GM23338 (cell line): ENCODE results near the gene FOXD4L5.
"Not testable (repeated sequence)": the region's sequence is repeated elsewhere in the genome, so short reads cannot be mapped to it uniquely, and the experiment has no call there.

ENCODE experiments used
- CREB1 ChIP-seq: fragments of 250-450 bp; sonication (Bioruptor Pico); IDR thresholded peaks from 2 replicates; pipeline ENCODE4 v1.5.0; 2020; ENCODE audit warnings: low read depth, mild to moderate bottlenecking, moderate library complexity
- CTCF ChIP-seq, 2 experiments: fragments of 200-600 bp in 1 of 2; sonication (generic) in 1 of 2; conservative IDR thresholded peaks; 2 replicates each; pipeline versions ENCODE4 v1.5.1 to v1.6.1; 2016 to 2017; ENCODE audit warnings: antibody characterized with exemption in 2 of 2, low read depth in 2 of 2, mild to moderate bottlenecking in 2 of 2, moderate library complexity in 1 of 2
- EZH2 ChIP-seq: fragments of 200-600 bp; sonication (generic); IDR thresholded peaks from one replicate; pipeline ENCODE4 v1.8.0; 2017; ENCODE audit warnings: antibody characterized with exemption, mild to moderate bottlenecking, low read depth; ENCODE audit not compliant: unreplicated experiment
- EZH2phosphoT487 ChIP-seq: fragments of 200-600 bp; sonication (generic); IDR thresholded peaks from one replicate; pipeline ENCODE4 v1.8.1; 2018; ENCODE audit warnings: antibody characterized with exemption; ENCODE audit not compliant: unreplicated experiment
- JUNB ChIP-seq: IDR thresholded peaks from one replicate; pipeline ENCODE4 v1.6.1; 2016; ENCODE audit warnings: antibody characterized with exemption; ENCODE audit not compliant: unreplicated experiment
- NANOG ChIP-seq: IDR thresholded peaks from 2 replicates; pipeline ENCODE4 v1.6.1; 2016; ENCODE audit warnings: antibody characterized with exemption, borderline replicate concordance
- POLR2AphosphoS5 ChIP-seq: IDR thresholded peaks from 2 replicates; pipeline ENCODE4 v1.6.1; 2016; ENCODE audit warnings: antibody characterized with exemption, low read depth
- STAT1 ChIP-seq: IDR thresholded peaks from one replicate; pipeline ENCODE4 v1.6.1; 2016; ENCODE audit warnings: antibody characterized with exemption; ENCODE audit not compliant: unreplicated experiment
- ZNF114 ChIP-seq: fragments of 250-450 bp; sonication (Bioruptor Pico); IDR thresholded peaks from 2 replicates; pipeline ENCODE4 v1.5.0; 2020; ENCODE audit warnings: mild to moderate bottlenecking, moderate library complexity
- ZNF331 ChIP-seq: fragments of 250-450 bp; sonication (Bioruptor Pico); IDR thresholded peaks from 2 replicates; pipeline ENCODE4 v1.5.0; 2020; ENCODE audit warnings: low read depth, mild to moderate bottlenecking, moderate library complexity
- TF ChIP-seq, protein P1 (sequence below): IDR thresholded peaks from one replicate; pipeline ENCODE4 v1.6.1; 2018; ENCODE audit warnings: antibody characterized with exemption; ENCODE audit not compliant: unreplicated experiment
- TF ChIP-seq, protein P2 (sequence below): IDR thresholded peaks from 2 replicates; pipeline ENCODE4 v1.6.1; 2016; ENCODE audit warnings: antibody characterized with exemption

- TF ChIP-seq POLR2AphosphoS5; JUNB; EZH2; CTCF (conservative IDR thresholded peaks at IDR 0.05; ENCODE audit: low read depth in 2 of 2); NANOG; EZH2phosphoT487; CREB1 (CRISPR knock-in tag); ZNF114; STAT1; ZNF331: not testable (repeated sequence)
- TF ChIP-seq, protein P1, sequence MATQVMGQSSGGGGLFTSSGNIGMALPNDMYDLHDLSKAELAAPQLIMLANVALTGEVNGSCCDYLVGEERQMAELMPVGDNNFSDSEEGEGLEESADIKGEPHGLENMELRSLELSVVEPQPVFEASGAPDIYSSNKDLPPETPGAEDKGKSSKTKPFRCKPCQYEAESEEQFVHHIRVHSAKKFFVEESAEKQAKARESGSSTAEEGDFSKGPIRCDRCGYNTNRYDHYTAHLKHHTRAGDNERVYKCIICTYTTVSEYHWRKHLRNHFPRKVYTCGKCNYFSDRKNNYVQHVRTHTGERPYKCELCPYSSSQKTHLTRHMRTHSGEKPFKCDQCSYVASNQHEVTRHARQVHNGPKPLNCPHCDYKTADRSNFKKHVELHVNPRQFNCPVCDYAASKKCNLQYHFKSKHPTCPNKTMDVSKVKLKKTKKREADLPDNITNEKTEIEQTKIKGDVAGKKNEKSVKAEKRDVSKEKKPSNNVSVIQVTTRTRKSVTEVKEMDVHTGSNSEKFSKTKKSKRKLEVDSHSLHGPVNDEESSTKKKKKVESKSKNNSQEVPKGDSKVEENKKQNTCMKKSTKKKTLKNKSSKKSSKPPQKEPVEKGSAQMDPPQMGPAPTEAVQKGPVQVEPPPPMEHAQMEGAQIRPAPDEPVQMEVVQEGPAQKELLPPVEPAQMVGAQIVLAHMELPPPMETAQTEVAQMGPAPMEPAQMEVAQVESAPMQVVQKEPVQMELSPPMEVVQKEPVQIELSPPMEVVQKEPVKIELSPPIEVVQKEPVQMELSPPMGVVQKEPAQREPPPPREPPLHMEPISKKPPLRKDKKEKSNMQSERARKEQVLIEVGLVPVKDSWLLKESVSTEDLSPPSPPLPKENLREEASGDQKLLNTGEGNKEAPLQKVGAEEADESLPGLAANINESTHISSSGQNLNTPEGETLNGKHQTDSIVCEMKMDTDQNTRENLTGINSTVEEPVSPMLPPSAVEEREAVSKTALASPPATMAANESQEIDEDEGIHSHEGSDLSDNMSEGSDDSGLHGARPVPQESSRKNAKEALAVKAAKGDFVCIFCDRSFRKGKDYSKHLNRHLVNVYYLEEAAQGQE, result not testable (repeated sequence)
- TF ChIP-seq, protein P2, sequence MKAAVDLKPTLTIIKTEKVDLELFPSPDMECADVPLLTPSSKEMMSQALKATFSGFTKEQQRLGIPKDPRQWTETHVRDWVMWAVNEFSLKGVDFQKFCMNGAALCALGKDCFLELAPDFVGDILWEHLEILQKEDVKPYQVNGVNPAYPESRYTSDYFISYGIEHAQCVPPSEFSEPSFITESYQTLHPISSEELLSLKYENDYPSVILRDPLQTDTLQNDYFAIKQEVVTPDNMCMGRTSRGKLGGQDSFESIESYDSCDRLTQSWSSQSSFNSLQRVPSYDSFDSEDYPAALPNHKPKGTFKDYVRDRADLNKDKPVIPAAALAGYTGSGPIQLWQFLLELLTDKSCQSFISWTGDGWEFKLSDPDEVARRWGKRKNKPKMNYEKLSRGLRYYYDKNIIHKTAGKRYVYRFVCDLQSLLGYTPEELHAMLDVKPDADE, result not testable (repeated sequence)
These were observed 2.0 kb downstream of the FOXD4L5 start for GRCh38 chr9:65282976-65283375.
